ES-I3 (cell line): Measurements from ENCODE around the gene SKAP2.

ENCODE experiments used
- H3K36me3 ChIP-seq: 2 replicates; pipeline ENCODE4 v1.6.1; 2013; ENCODE audit warnings: mild to moderate bottlenecking, low read length, control low read depth, moderate library complexity; ENCODE audit not compliant: insufficient read depth
- H3K4me1 ChIP-seq: 2 replicates; pipeline ENCODE4 v1.6.1; 2013; ENCODE audit warnings: mild to moderate bottlenecking, control low read depth, low read length; ENCODE audit not compliant: insufficient read depth
- H3K9ac ChIP-seq: 2 replicates; pipeline ENCODE4 v1.6.1; 2013; ENCODE audit warnings: low read depth, mild to moderate bottlenecking, low read length, moderate library complexity
- H3K9me3 ChIP-seq: 2 replicates; pipeline ENCODE4 v1.6.1; 2013; ENCODE audit warnings: mild to moderate bottlenecking, low read length, moderate library complexity; ENCODE audit not compliant: control insufficient read depth, insufficient read depth

The SKAP2 gene

GRCh38 chr7:26687032-26687431, 177.4 kb downstream of the SKAP2 start:
- Histone ChIP-seq H3K36me3 (no peaks in the 10 kb centered on the region), H3K9me3 (no peaks in the 10 kb centered on the region), H3K4me1 (peaks cover 16% of the 10 kb centered on the region), H3K9ac (no peak overlapping the region)

GRCh38 chr7:26686448-26686981, 177.9 kb downstream of the SKAP2 start:
- no peaks in the 10 kb centered on the region for H3K36me3 ChIP-seq
- no peak overlapping the region for H3K9ac ChIP-seq
- H3K9me3 ChIP-seq, result no peaks in the 10 kb centered on the region
- H3K4me1 ChIP-seq, result peaks cover 11% of the 10 kb centered on the region

GRCh38 chr7:26685606-26686005, 178.8 kb downstream of the SKAP2 start:
- peaks cover 11% of the 10 kb centered on the region for H3K4me1 ChIP-seq
- H3K9ac ChIP-seq, result no peak overlapping the region
- H3K36me3 ChIP-seq, result no peaks in the 10 kb centered on the region
- no peaks in the 10 kb centered on the region for H3K9me3 ChIP-seq

- Histone ChIP-seq H3K9ac (no peak overlapping the region), H3K36me3 (no peaks in the 10 kb centered on the region), H3K9me3 (no peaks in the 10 kb centered on the region), H3K4me1 (peaks cover 11% of the 10 kb centered on the region)
Observed at GRCh38 chr7:26684447-26684846, 179.9 kb downstream of the SKAP2 start.

GRCh38 chr7:26683277-26683676, 181.1 kb downstream of the SKAP2 start:
- Histone ChIP-seq H3K9me3 (no peaks in the 10 kb centered on the region), H3K4me1 (peaks cover 11% of the 10 kb centered on the region), H3K9ac (no peak overlapping the region), H3K36me3 (no peaks in the 10 kb centered on the region)

GRCh38 chr7:26681819-26682418, 182.5 kb downstream of the SKAP2 start:
- Histone ChIP-seq H3K4me1 (peaks cover 8% of the 10 kb centered on the region), H3K9me3 (no peaks in the 10 kb centered on the region), H3K36me3 (no peaks in the 10 kb centered on the region), H3K9ac (no peak overlapping the region)

- H3K4me1 ChIP-seq, result peaks cover 3% of the 10 kb centered on the region; the same call in 1 of the 2 replicates
- H3K36me3 ChIP-seq, result no peaks in the 10 kb centered on the region
- H3K9me3 ChIP-seq, result no peaks in the 10 kb centered on the region
- no peak overlapping the region for H3K9ac ChIP-seq
Observed at GRCh38 chr7:26680587-26680986, 183.8 kb downstream of the SKAP2 start.

- H3K36me3 ChIP-seq, result no peaks in the 10 kb centered on the region
- H3K9ac ChIP-seq, result no peak overlapping the region
- H3K9me3 ChIP-seq, result no peaks in the 10 kb centered on the region
- H3K4me1 ChIP-seq, result peaks cover 4% of the 10 kb centered on the region; the same call in 1 of the 2 replicates
Observed at GRCh38 chr7:26675143-26675887, 189.1 kb downstream of the SKAP2 start.

- H3K9me3 ChIP-seq, result no peaks in the 10 kb centered on the region
- no peak overlapping the region for H3K9ac ChIP-seq
- H3K4me1 ChIP-seq, result peaks cover 4% of the 10 kb centered on the region; the same call in 1 of the 2 replicates
- H3K36me3 ChIP-seq, result no peaks in the 10 kb centered on the region
Observed at GRCh38 chr7:26673858-26674257, 190.5 kb downstream of the SKAP2 start.

GRCh38 chr7:26673271-26673670, 191.1 kb downstream of the SKAP2 start:
- Histone ChIP-seq H3K4me1 (peaks cover 4% of the 10 kb centered on the region; the same call in 1 of the 2 replicates), H3K9me3 (no peaks in the 10 kb centered on the region), H3K9ac (no peak overlapping the region), H3K36me3 (no peaks in the 10 kb centered on the region)

GRCh38 chr7:26670841-26671240, 193.5 kb downstream of the SKAP2 start:
- Histone ChIP-seq H3K4me1 (peaks cover 4% of the 10 kb centered on the region; the same call in 1 of the 2 replicates), H3K36me3 (no peaks in the 10 kb centered on the region), H3K9ac (no peak overlapping the region), H3K9me3 (no peaks in the 10 kb centered on the region)

- H3K9me3 ChIP-seq, result no peaks in the 10 kb centered on the region
- peaks cover 4% of the 10 kb centered on the region; the same call in 1 of the 2 replicates for H3K4me1 ChIP-seq
- H3K9ac ChIP-seq, result no peak overlapping the region
- H3K36me3 ChIP-seq, result no peaks in the 10 kb centered on the region
Observed at GRCh38 chr7:26670290-26670689, 194.1 kb downstream of the SKAP2 start.

- Histone ChIP-seq H3K9ac (no peak overlapping the region), H3K9me3 (no peaks in the 10 kb centered on the region), H3K4me1 (peaks cover 7% of the 10 kb centered on the region), H3K36me3 (no peaks in the 10 kb centered on the region)
Observed at GRCh38 chr7:26668821-26669220, 195.6 kb downstream of the SKAP2 start.

GRCh38 chr7:26667514-26668133, 196.8 kb downstream of the SKAP2 start:
- Histone ChIP-seq H3K9ac (no peak overlapping the region), H3K9me3 (no peaks in the 10 kb centered on the region), H3K4me1 (peaks cover 7% of the 10 kb centered on the region), H3K36me3 (no peaks in the 10 kb centered on the region)
